ENCODE measurements around the gene MAPK12. TPM values are rescaled to one million over a fixed set of nuclear protein-coding genes. Genes with fewer than 3 reads are reported as not detected.
A peak's percentile ranks its signal among the peaks of the same experiment; 100 is the strongest.

The MAPK12 gene
- polyA plus RNA-seq, 4 donors: 0.45 to 7.1 (median 3.6) TPM

GRCh38 chr22:50245214-50246072 is 16.0 kb downstream of the MAPK12 start:
- H3K4me1 ChIP-seq (ENCODE audit: control insufficient read depth in 3 of 3, insufficient read depth in 2 of 3, low read depth in 1 of 3, low read length in 2 of 3): peaks cover 12 to 25% (median 15%) of the 10 kb centered on the region in 3 donors
- WGBS, 3 donors: 11 to 19% (median 14%) methylated on average over 34 to 53 of the region's 53 CpGs
- DNase-seq: peak; percentile 15 to 45

GRCh38 chr22:50244420-50245213 is 16.9 kb downstream of the MAPK12 start, which contains the start of gene TUBGCP6:
TSS of gene TUBGCP6 (minus strand) at chr22:50245023. CDS start at chr22:50244459, 564 bp downstream.
- FAIRE-seq (no peak), DNase-seq (peak; percentile 93 to 97)
- Histone ChIP-seq H3K9me3 (ENCODE audit: control insufficient read depth in 2 of 2, insufficient read depth in 1 of 2, low read depth in 1 of 2, low read length in 1 of 2) (no peaks in the 10 kb centered on the region), H3K27me3 (ENCODE audit: control insufficient read depth in 3 of 3, insufficient read depth in 3 of 3, low read length in 3 of 3) (no peaks in the 10 kb centered on the region), H3K27ac (ENCODE audit: low read depth in 1 of 3, low read length in 2 of 3) (peak within 1 kb of the TSS; percentile 86 to 98 (median 92)), H3K36me3 (ENCODE audit: control insufficient read depth in 3 of 3, insufficient read depth in 2 of 3, low read depth in 1 of 3, low read length in 3 of 3) (peaks cover 0 to 47% (median under 1%) of the 10 kb centered on the region in 3 donors), H3K4me1 (ENCODE audit: control insufficient read depth in 3 of 3, insufficient read depth in 2 of 3, low read depth in 1 of 3, low read length in 2 of 3) (peaks cover 5 to 17% (median 9%) of the 10 kb centered on the region in 3 donors), H3K4me3 (ENCODE audit: low read depth in 1 of 3, low read length in 3 of 3) (peak within 1 kb of the TSS; percentile 72 to 100 (median 90))
- WGBS, 3 donors: 0 to 1% (median 1%) methylated on average over 76 of the region's 76 CpGs

More at GRCh38 chr22:50245214-50246072, 16.0 kb downstream of the MAPK12 start:
- no peak for FAIRE-seq
- Histone ChIP-seq H3K27me3 (ENCODE audit: control insufficient read depth in 3 of 3, insufficient read depth in 3 of 3, low read length in 3 of 3) (no peaks in the 10 kb centered on the region), H3K27ac (ENCODE audit: low read depth in 1 of 3, low read length in 2 of 3) (peak overlapping the region; percentile 86 to 98 (median 92)), H3K4me3 (ENCODE audit: low read depth in 1 of 3, low read length in 3 of 3) (peak overlapping the region; percentile 72 to 100 (median 90)), H3K36me3 (ENCODE audit: control insufficient read depth in 3 of 3, insufficient read depth in 2 of 3, low read depth in 1 of 3, low read length in 3 of 3) (peaks cover 0 to 46% (median 0%) of the 10 kb centered on the region in 3 donors), H3K9me3 (ENCODE audit: control insufficient read depth in 2 of 2, insufficient read depth in 1 of 2, low read depth in 1 of 2, low read length in 1 of 2) (no peaks in the 10 kb centered on the region)

- Histone ChIP-seq H3K36me3 (ENCODE audit: control insufficient read depth in 3 of 3, insufficient read depth in 2 of 3, low read depth in 1 of 3, low read length in 3 of 3) (peaks cover 0 to 49% (median 2%) of the 10 kb centered on the region in 3 donors), H3K4me3 (ENCODE audit: low read depth in 1 of 3, low read length in 3 of 3) (peak overlapping the region; percentile 72 to 100 (median 90)), H3K27me3 (ENCODE audit: control insufficient read depth in 3 of 3, insufficient read depth in 3 of 3, low read length in 3 of 3) (no peaks in the 10 kb centered on the region), H3K9me3 (ENCODE audit: control insufficient read depth in 2 of 2, insufficient read depth in 1 of 2, low read depth in 1 of 2, low read length in 1 of 2) (no peaks in the 10 kb centered on the region), H3K27ac (ENCODE audit: low read depth in 1 of 3, low read length in 2 of 3) (peak overlapping the region; percentile 86 to 98 (median 92)), H3K4me1 (ENCODE audit: control insufficient read depth in 3 of 3, insufficient read depth in 2 of 3, low read depth in 1 of 3, low read length in 2 of 3) (peaks cover 5 to 13% (median 9%) of the 10 kb centered on the region in 3 donors)
- DNase-seq (no peak), FAIRE-seq (no peak)
- 2 to 15% (median 5%) methylated on average over 27 of the region's 27 CpGs for WGBS, 3 donors
These were observed 17.6 kb downstream of the MAPK12 start for GRCh38 chr22:50243685-50244419.

GRCh38 chr22:50242406-50242949 is 19.0 kb downstream of the MAPK12 start:
- no peak overlapping the region for H3K27ac ChIP-seq (ENCODE audit: low read depth in 1 of 3, low read length in 2 of 3)
- peaks cover 4 to 10% (median 9%) of the 10 kb centered on the region in 3 donors for H3K4me1 ChIP-seq (ENCODE audit: control insufficient read depth in 3 of 3, insufficient read depth in 2 of 3, low read depth in 1 of 3, low read length in 2 of 3)
- peak overlapping the region in 2 of 3 donors; percentile 0 to 90 for H3K4me3 ChIP-seq (ENCODE audit: low read depth in 1 of 3, low read length in 3 of 3)
- WGBS, 3 donors: 45 to 63% (median 55%) methylated on average over 14 of the region's 14 CpGs
- no peaks in the 10 kb centered on the region for H3K27me3 ChIP-seq (ENCODE audit: control insufficient read depth in 3 of 3, insufficient read depth in 3 of 3, low read length in 3 of 3)
- peaks cover 0 to 40% (median 2%) of the 10 kb centered on the region in 3 donors for H3K36me3 ChIP-seq (ENCODE audit: control insufficient read depth in 3 of 3, insufficient read depth in 2 of 3, low read depth in 1 of 3, low read length in 3 of 3)
- FAIRE-seq (no peak), DNase-seq (no peak)
- H3K9me3 ChIP-seq (ENCODE audit: control insufficient read depth in 2 of 2, insufficient read depth in 1 of 2, low read depth in 1 of 2, low read length in 1 of 2): no peaks in the 10 kb centered on the region

- Histone ChIP-seq H3K27ac (ENCODE audit: low read depth in 1 of 3, low read length in 2 of 3) (no peak overlapping the region), H3K36me3 (ENCODE audit: control insufficient read depth in 3 of 3, insufficient read depth in 2 of 3, low read depth in 1 of 3, low read length in 3 of 3) (peaks cover 2 to 45% (median 6%) of the 10 kb centered on the region in 3 donors), H3K4me3 (ENCODE audit: low read depth in 1 of 3, low read length in 3 of 3) (no peak overlapping the region), H3K27me3 (ENCODE audit: control insufficient read depth in 3 of 3, insufficient read depth in 3 of 3, low read length in 3 of 3) (no peaks in the 10 kb centered on the region), H3K9me3 (ENCODE audit: control insufficient read depth in 2 of 2, insufficient read depth in 1 of 2, low read depth in 1 of 2, low read length in 1 of 2) (no peaks in the 10 kb centered on the region), H3K4me1 (ENCODE audit: control insufficient read depth in 3 of 3, insufficient read depth in 2 of 3, low read depth in 1 of 3, low read length in 2 of 3) (peaks cover 0 to 5% (median 0%) of the 10 kb centered on the region in 3 donors)
- DNase-seq: no peak
- no peak for FAIRE-seq
- 86 to 90% (median 88%) methylated on average over 9 of the region's 9 CpGs for WGBS, 3 donors
These were observed 22.7 kb downstream of the MAPK12 start for GRCh38 chr22:50238755-50239154.

GRCh38 chr22:50236731-50237409 is 24.6 kb downstream of the MAPK12 start:
- Histone ChIP-seq H3K4me3 (ENCODE audit: low read depth in 1 of 3, low read length in 3 of 3) (no peak overlapping the region), H3K27me3 (ENCODE audit: control insufficient read depth in 3 of 3, insufficient read depth in 3 of 3, low read length in 3 of 3) (no peaks in the 10 kb centered on the region), H3K36me3 (ENCODE audit: control insufficient read depth in 3 of 3, insufficient read depth in 2 of 3, low read depth in 1 of 3, low read length in 3 of 3) (peaks cover 2 to 64% (median 6%) of the 10 kb centered on the region in 3 donors), H3K27ac (ENCODE audit: low read depth in 1 of 3, low read length in 2 of 3) (no peak overlapping the region), H3K9me3 (ENCODE audit: control insufficient read depth in 2 of 2, insufficient read depth in 1 of 2, low read depth in 1 of 2, low read length in 1 of 2) (no peaks in the 10 kb centered on the region), H3K4me1 (ENCODE audit: control insufficient read depth in 3 of 3, insufficient read depth in 2 of 3, low read depth in 1 of 3, low read length in 2 of 3) (no peaks in the 10 kb centered on the region)
- WGBS, 3 donors: 64 to 73% (median 67%) methylated on average over 11 of the region's 11 CpGs
- DNase-seq: peak; percentile 28 to 34
- FAIRE-seq: no peak

GRCh38 chr22:50233223-50233622 is 28.3 kb downstream of the MAPK12 start:
- H3K27ac ChIP-seq (ENCODE audit: low read depth in 1 of 3, low read length in 2 of 3): no peak overlapping the region
- no peaks in the 10 kb centered on the region for H3K27me3 ChIP-seq (ENCODE audit: control insufficient read depth in 3 of 3, insufficient read depth in 3 of 3, low read length in 3 of 3)
- DNase-seq (no peak), FAIRE-seq (no peak)
- H3K9me3 ChIP-seq (ENCODE audit: control insufficient read depth in 2 of 2, insufficient read depth in 1 of 2, low read depth in 1 of 2, low read length in 1 of 2): no peaks in the 10 kb centered on the region
- H3K4me3 ChIP-seq (ENCODE audit: low read depth in 1 of 3, low read length in 3 of 3): no peak overlapping the region
- 92 to 95% (median 93%) methylated on average over 18 of the region's 18 CpGs for WGBS, 3 donors
- peaks cover 0 to 74% (median 6%) of the 10 kb centered on the region in 3 donors for H3K36me3 ChIP-seq (ENCODE audit: control insufficient read depth in 3 of 3, insufficient read depth in 2 of 3, low read depth in 1 of 3, low read length in 3 of 3)
- H3K4me1 ChIP-seq (ENCODE audit: control insufficient read depth in 3 of 3, insufficient read depth in 2 of 3, low read depth in 1 of 3, low read length in 2 of 3): no peaks in the 10 kb centered on the region
